Hematopoietic multipotent progenitor cell treated with erythropoietin and hydrocortisone succinate and interleukin-3 and kit ligand, for 17 days (in vitro differentiated cells): Measurements from ENCODE around the gene CHIA.

ENCODE experiments used
- DNase-seq: peaks from one replicate; pipeline ENCODE4 v3.0.0-alpha.2; 2015; ENCODE audit warnings: low spot score

CHIA gene

GRCh38 chr1:111366256-111366655, 75.6 kb downstream of the CHIA start:
- no peak for DNase-seq

- no peak for DNase-seq
These were observed 78.5 kb downstream of the CHIA start for GRCh38 chr1:111369177-111369576.

GRCh38 chr1:111369645-111370044, 79.0 kb downstream of the CHIA start:
- no peak for DNase-seq
